Choroid plexus epithelial cell (primary cell): Measurements from ENCODE around the gene CDHR5.

Experiments used
- DNase-seq: peaks from one replicate; pipeline ENCODE4 v3.0.0-alpha.2; 2010; ENCODE audit warnings: low read depth
- H3K4me3 ChIP-seq: 2 replicates; pipeline ENCODE4 v1.5.1; 2011; ENCODE audit warnings: low read depth, mild to moderate bottlenecking, control low read depth, low read length, moderate library complexity
- CTCF ChIP-seq: conservative IDR thresholded peaks from 2 replicates; pipeline ENCODE4 v1.5.1; 2011; ENCODE audit warnings: low read depth, mild to moderate bottlenecking, control low read depth, inconsistent platforms, low read length, moderate library complexity

Gene CDHR5

GRCh38 chr11:586376-587316 is 38.1 kb downstream of the CDHR5 start:
- TF ChIP-seq CTCF = no peak
- no peak for DNase-seq
- H3K4me3 ChIP-seq = no peak overlapping the region

- H3K4me3 ChIP-seq = no peak overlapping the region
- no peak for DNase-seq
- TF ChIP-seq CTCF = no peak
Measured at GRCh38 chr11:584287-584686, 40.5 kb downstream of the CDHR5 start.

GRCh38 chr11:581752-582151 is 43.0 kb downstream of the CDHR5 start:
- no peak for DNase-seq
- H3K4me3 ChIP-seq = no peak overlapping the region
- no peak for TF ChIP-seq CTCF

GRCh38 chr11:581342-581741 is 43.4 kb downstream of the CDHR5 start:
- no peak overlapping the region for H3K4me3 ChIP-seq
- TF ChIP-seq CTCF = no peak
- DNase-seq = no peak

GRCh38 chr11:579830-580601 is 44.7 kb downstream of the CDHR5 start:
- DNase-seq = peak; percentile 48
- H3K4me3 ChIP-seq = no peak overlapping the region
- no peak for TF ChIP-seq CTCF

GRCh38 chr11:578276-579035 is 46.3 kb downstream of the CDHR5 start:
- DNase-seq = no peak
- TF ChIP-seq CTCF = no peak
- peak overlapping the region; percentile 93 for H3K4me3 ChIP-seq
